Nephron (organoid): Measurements from ENCODE around the gene SPTBN1.

ENCODE experiments used
- H3K27ac Mint-ChIP-seq, 3 experiments: 2 replicates each; pipeline ENCODE4 v1.8.0; 2020; ENCODE audit warnings: mixed read lengths in 3 of 3, mild to moderate bottlenecking in 2 of 3, moderate library complexity in 1 of 3
- H3K27me3 Mint-ChIP-seq: 2 replicates; pipeline ENCODE4 v1.8.0; 2021; ENCODE audit warnings: low read depth, mild to moderate bottlenecking, moderate library complexity, mixed read lengths
- H3K36me3 Mint-ChIP-seq: 2 replicates; pipeline ENCODE4 v1.8.0; 2020; ENCODE audit warnings: low read depth, mixed read lengths
- H3K4me1 Mint-ChIP-seq: 2 replicates; pipeline ENCODE4 v1.8.0; 2020; ENCODE audit warnings: mixed read lengths
- H3K4me3 Mint-ChIP-seq, 3 experiments: 2 replicates each; pipeline ENCODE4 v1.8.0; 2020; ENCODE audit warnings: mild to moderate bottlenecking in 3 of 3, mixed read lengths in 3 of 3, moderate library complexity in 2 of 3
- H3K9me3 Mint-ChIP-seq: 2 replicates; pipeline ENCODE4 v1.8.0; 2020; ENCODE audit warnings: mixed read lengths
- CTCF ChIP-seq, 3 experiments: fragments of 200-600 bp; sonication (generic); IDR thresholded peaks; one replicate each; pipeline ENCODE4 v1.5.0; 2021; ENCODE audit warnings: antibody characterized with exemption in 3 of 3; ENCODE audit not compliant: unreplicated experiment in 3 of 3

The SPTBN1 gene

GRCh38 chr2:54574860-54575247 lies 118.7 kb downstream of the SPTBN1 start:
- Mint-ChIP-seq H3K4me1 (peaks cover 95% of the 10 kb centered on the region), H3K9me3 (no peaks in the 10 kb centered on the region), H3K27ac (no peak overlapping the region), H3K4me3 (no peak overlapping the region), H3K36me3 (peaks cover 16% of the 10 kb centered on the region), H3K27me3 (no peaks in the 10 kb centered on the region)
- no peak for TF ChIP-seq CTCF (IDR thresholded peaks at IDR 0.05; ENCODE audit: unreplicated experiment in 3 of 3)

GRCh38 chr2:54575379-54575888 lies 119.3 kb downstream of the SPTBN1 start:
- TF ChIP-seq CTCF (IDR thresholded peaks at IDR 0.05; ENCODE audit: unreplicated experiment in 3 of 3), result no peak
- Mint-ChIP-seq H3K9me3 (no peaks in the 10 kb centered on the region), H3K36me3 (peaks cover 16% of the 10 kb centered on the region), H3K27me3 (no peaks in the 10 kb centered on the region), H3K27ac (peak overlapping the region in 2 of 3 experiments; percentile 52 to 56), H3K4me3 (no peak overlapping the region), H3K4me1 (peaks cover 95% of the 10 kb centered on the region)

GRCh38 chr2:54577035-54577434 lies 120.9 kb downstream of the SPTBN1 start:
- H3K36me3 Mint-ChIP-seq, result peaks cover 16% of the 10 kb centered on the region
- no peaks in the 10 kb centered on the region for H3K9me3 Mint-ChIP-seq
- no peak for TF ChIP-seq CTCF (IDR thresholded peaks at IDR 0.05; ENCODE audit: unreplicated experiment in 3 of 3)
- H3K27me3 Mint-ChIP-seq, result no peaks in the 10 kb centered on the region
- H3K4me3 Mint-ChIP-seq, result no peak overlapping the region
- H3K27ac Mint-ChIP-seq, result peak overlapping the region in 2 of 3 experiments; percentile 27 to 83
- H3K4me1 Mint-ChIP-seq, result peaks cover 85% of the 10 kb centered on the region

- no peak for TF ChIP-seq CTCF (IDR thresholded peaks at IDR 0.05; ENCODE audit: unreplicated experiment in 3 of 3)
- Mint-ChIP-seq H3K36me3 (peaks cover 16% of the 10 kb centered on the region), H3K4me3 (peak overlapping the region in 2 of 3 experiments; percentile 8 to 19), H3K27ac (peak overlapping the region; percentile 62 to 90 (median 78)), H3K9me3 (no peaks in the 10 kb centered on the region), H3K27me3 (no peaks in the 10 kb centered on the region), H3K4me1 (peaks cover 82% of the 10 kb centered on the region)
Observed at GRCh38 chr2:54577944-54578647, 122.0 kb downstream of the SPTBN1 start.

- Mint-ChIP-seq H3K9me3 (no peaks in the 10 kb centered on the region), H3K4me3 (no peak overlapping the region), H3K4me1 (peaks cover 82% of the 10 kb centered on the region), H3K27me3 (no peaks in the 10 kb centered on the region), H3K36me3 (peaks cover 16% of the 10 kb centered on the region), H3K27ac (peak overlapping the region; percentile 62 to 90 (median 78))
- no peak for TF ChIP-seq CTCF (IDR thresholded peaks at IDR 0.05; ENCODE audit: unreplicated experiment in 3 of 3)
Observed at GRCh38 chr2:54578648-54579045, 122.5 kb downstream of the SPTBN1 start.
